GM18505 (cell line): Measurements from ENCODE around the gene ASB16.

Experiments
- ATAC-seq: cut with Tn5 transposase; IDR thresholded peaks from one replicate; pipeline ENCODE4 v1.9.1; 2021; ENCODE audit not compliant: unreplicated experiment
- POLR2A ChIP-seq: IDR thresholded peaks from 4 replicates; pipeline ENCODE4 v1.6.1; 2011; ENCODE audit warnings: borderline replicate concordance; ENCODE audit not compliant: insufficient read depth, insufficient read length; ENCODE audit errors: extremely low read depth

Gene ASB16

DNA sequence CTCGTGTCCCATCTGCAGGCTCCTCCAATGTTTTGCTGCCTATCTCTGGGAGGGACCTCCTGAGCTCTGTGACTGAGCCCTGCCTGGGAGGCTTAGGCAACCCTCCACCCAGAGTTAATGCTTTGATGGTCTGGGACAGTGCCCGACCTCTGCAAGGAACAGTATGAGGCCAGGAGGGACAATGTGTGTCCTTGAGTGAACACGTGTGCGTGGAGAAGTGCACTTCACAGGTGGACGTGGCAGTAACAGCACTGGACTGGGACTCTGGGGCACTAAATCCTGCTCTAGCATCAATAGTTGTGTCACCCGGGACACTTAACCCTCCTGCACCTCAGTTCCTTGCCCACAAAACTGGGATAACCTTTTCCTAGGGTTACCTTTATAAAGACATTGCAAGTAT, 44.4 kb downstream of the ASB16 start:
- no peak for TF ChIP-seq POLR2A
- ATAC-seq, result no peak

DNA sequence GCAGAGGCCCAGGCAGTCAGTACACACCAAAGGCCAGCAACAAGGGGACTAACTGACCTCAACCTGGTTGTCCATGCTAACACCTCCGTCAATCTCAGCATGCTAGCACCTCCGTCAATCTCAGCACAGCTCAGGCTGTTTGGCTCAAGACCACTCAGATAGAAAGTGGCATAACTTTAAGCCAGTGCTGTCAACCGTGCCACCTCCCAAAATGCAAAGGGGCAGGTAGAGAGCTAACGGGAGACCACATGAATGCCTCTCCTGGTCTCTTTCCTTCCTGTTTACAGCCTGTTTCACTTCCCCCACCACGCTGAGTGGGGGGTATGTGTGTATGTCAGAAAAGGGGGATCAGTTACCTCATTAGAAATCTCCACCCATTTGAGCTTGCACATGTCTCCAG, 45.7 kb downstream of the ASB16 start:
- ATAC-seq, result no peak
- no peak for TF ChIP-seq POLR2A

DNA sequence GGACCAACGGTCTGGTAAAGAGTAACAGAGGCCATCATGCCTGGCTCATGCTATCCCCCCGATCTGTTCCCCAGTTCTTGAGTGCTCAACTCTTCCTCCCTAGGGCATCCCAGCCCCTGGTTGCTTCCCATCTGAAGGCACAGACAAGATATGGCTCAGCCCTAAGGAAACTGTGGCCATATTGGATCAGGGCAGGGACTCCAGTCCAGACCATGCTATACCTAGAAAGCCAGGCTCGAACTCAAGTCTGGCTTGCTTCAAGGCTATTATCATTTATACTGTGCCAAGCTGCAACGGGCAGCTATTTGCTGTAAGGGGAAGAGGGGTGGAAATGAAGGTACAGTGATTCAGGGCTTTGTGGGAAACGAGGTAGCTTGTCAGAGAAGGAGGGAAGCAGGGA, 46.2 kb downstream of the ASB16 start:
- ATAC-seq, result no peak
- TF ChIP-seq POLR2A, result no peak

DNA sequence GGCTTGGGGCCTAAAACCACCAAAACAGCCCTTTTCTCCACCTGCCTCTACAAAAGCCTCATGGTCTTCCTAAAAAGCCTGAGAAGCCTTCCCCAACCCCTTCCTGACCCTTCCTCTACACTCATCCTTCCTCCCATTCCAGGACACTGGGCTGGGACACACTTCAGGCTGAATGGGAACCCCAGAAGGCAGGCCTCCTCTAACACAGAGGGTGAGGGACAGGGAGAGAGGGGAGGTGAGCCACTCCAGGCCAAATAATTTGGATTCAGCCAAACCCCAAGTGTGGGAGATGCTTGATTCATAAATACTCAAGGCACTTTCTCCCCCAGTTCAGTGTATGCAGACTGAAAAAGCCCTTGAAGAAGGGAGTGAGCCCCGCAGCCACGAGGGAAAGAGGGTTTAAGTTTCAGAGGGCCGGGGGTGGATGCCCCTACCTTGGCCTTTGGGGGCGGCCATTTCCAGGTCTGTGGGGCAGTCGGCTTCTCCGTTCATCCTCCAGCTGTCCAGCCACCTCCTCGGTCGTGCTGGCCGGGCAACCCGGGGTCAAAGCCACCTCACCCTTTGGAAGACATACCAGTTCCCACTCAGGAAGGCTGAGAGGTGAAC, 47.3 kb downstream of the ASB16 start:
- no peak for TF ChIP-seq POLR2A
- no peak for ATAC-seq

DNA sequence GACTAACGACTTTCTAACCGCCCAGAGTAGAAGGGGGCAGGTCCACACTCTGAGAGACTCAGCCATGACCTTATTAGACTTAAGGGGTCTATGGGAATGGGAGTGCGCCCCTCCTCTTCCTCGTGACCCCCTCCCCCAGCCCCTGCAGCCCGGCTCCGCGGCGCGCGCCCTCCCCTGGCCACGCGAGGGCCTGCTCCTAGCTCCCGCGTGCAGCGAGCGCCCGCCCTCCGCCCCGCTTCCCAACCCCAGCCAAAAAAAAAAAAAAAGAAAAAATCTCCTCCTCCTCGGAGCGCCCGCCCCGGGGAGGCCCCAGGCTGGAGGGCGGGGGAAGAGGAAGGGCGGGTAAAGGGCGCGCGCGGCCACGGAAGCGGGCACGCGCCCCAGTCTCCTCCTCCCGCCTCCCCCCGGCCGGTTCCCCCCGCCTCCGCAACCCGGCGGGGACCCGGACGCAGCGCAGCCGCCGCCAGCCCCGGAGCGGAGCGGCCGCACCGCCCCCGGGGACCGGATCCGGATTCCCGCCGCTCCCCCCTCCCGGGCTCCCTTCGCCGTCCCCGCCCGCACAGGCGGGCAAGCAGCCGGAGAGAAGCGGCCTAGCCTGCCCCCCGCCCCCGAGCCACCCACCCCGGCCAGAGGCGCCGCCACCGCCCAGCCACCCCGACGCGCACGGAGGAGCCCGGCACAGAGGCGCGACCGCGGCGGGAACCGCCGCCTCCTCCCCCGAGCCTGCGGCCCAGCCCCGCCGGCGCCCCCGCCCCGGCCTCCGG, 48.0 kb downstream of the ASB16 start:
- ATAC-seq, result peak; percentile 27
- TF ChIP-seq POLR2A, result peak; percentile 60

DNA sequence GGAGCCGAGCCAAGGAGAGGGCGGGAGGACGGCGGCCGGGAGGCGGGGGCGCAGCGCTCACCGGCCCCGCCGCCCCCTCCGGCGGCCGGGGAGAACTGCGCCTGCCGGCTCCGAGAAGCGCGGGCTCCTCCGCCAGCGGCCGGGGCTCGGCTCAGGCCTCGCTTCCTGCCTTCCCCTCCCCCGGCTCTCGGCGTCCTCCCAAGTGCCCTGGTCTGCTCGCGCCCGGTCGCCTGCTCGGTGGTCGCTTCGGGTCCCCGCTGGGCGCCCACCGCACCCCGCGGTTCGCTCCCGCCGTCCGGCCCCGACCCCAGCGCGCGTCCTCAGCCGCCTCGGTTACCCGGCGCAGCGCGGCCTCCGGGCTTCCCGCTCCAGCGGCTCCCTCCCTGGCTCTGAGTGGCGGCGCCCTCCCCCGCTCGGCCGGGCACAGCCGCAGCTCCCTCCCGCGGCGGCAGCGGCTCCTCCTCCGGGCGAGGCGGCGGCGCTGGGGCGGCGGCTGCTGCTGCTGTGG, 48.7 kb downstream of the ASB16 start:
- TF ChIP-seq POLR2A, result peak; percentile 75
- ATAC-seq, result peak; percentile 39

DNA sequence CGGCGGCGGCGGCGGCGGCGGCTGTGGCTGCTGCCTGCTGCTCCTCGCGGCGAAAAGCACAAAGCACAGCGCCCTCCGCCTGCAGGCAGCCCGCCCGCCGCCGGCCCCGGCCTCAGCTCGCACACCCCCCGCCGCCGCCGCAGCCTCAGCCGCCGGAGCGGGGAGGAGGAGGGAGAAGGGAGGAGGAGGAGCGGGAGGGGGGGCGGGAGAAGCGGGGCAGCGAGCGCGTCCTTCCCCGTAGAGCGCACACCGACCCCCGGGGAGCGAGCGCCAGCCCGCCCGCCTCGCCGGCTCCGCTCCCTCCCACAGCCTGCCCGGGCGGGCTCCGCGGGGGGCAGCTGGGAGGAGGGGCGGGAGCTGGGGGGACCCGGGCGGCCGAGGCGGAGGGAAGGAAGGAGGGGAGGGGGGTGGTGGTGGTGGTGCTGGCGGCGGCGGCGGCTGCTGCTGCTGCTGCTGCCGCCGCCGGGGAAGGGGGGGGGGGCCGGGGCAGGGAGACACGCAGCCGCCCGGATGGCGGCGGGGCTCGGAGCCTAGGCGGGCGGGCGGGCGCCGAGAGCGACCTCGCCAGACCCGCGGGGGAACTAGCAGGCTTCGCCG, 49.2 kb downstream of the ASB16 start, which contains the start of gene UBTF:
Gene UBTF, minus strand, starts transcription at position 60 of the 597 bp plus-strand sequence. CDS start 1,446 bp downstream, outside the sequence.
- peak; percentile 10 for ATAC-seq
- TF ChIP-seq POLR2A, result no peak

DNA sequence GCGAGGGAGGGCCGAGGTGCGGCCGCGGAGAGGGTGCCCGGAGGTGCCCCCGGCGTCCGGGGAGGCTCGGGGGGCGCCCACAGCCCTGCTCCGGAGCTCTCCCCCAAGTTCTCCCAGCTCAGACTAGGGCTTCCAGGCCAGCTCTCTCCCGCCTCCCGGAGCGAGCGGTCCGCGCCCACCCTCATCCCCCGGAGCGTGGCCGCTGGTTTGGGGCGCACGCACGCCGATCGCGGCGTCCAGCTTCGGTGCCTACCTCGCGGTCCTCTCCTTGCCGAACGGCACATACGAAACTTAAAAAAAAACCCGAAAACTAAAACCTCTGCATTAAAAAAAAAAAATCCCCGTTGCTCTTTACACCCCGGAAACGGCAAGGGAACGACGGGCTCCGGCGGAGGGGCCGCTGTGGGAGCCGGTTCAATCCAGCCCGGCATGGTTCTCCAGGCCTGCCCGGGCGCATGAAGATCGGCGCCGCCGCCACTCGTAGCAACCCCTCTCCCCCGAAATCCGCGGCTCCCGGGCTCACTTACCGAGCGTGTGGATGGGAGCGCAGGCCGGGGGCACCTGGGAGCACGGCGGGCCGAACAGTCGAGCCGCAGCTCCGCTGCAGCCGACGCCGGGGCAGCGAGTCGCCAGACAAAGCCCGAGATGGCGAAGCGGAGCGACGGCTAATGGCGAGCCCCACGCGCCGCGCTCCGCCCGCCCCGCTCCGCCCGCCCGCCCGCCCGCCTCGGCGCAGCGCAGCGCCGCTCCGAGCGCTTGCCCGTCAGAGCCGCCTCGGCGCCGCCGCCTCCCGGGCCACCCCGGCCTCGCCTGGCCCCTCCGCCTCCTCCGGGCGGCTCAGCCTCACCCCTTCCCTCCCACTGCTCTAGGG, 49.9 kb downstream of the ASB16 start:
- peak; percentile 3 for ATAC-seq
- no peak for TF ChIP-seq POLR2A

DNA sequence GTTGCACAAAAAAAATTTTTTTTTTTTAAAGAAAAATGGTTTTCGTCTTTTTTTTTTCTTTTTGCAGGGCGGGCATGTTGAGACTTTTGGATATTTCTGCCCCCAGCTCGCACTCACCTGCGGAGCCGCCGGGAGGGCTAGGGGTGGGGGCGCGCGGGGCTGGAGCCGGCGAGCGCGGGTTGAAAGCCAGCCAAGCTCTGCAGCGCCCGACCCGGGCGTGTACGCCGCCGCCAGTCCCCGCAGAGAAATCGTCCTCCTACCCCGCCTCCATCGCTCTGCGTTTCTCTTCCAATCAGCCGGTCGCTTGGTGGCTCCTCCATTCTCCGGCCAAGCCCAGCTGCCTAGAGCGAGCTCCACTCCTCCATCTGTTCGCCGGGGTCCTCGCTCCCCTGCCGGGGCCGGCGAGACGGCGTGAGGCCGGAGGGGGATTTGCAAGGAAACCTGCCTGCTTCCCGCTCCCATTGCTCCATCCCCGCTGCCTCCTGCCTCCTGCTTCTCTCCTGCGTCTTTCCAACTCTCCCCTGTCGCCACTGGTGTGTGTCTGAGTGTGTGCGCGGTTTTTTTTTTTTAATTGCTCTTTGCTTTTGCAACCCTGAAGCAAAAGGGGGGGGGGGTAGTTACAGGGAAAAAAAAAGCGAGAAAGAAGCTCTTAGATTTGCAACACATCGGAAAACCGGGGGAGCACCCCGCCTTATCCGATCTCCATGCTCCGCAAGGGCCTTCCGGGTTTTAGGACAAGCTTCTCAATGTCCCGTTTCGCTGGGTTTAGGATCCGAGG, 50.8 kb downstream of the ASB16 start:
- ATAC-seq, result no peak
- TF ChIP-seq POLR2A, result peak; percentile 73

DNA sequence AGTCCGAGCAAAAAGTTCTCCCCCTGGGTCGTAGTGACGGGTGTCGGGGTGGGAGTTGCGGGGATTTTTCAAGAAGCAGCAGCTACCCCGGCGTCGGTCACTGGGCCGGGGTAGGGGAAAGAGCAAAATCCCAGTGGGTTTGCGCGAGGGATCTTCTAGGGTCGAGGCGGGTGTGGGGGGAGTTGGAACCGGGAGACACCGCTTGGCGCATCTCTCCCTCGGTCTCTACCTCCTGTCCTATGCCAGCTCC, 51.3 kb downstream of the ASB16 start:
- no peak for TF ChIP-seq POLR2A
- no peak for ATAC-seq

DNA sequence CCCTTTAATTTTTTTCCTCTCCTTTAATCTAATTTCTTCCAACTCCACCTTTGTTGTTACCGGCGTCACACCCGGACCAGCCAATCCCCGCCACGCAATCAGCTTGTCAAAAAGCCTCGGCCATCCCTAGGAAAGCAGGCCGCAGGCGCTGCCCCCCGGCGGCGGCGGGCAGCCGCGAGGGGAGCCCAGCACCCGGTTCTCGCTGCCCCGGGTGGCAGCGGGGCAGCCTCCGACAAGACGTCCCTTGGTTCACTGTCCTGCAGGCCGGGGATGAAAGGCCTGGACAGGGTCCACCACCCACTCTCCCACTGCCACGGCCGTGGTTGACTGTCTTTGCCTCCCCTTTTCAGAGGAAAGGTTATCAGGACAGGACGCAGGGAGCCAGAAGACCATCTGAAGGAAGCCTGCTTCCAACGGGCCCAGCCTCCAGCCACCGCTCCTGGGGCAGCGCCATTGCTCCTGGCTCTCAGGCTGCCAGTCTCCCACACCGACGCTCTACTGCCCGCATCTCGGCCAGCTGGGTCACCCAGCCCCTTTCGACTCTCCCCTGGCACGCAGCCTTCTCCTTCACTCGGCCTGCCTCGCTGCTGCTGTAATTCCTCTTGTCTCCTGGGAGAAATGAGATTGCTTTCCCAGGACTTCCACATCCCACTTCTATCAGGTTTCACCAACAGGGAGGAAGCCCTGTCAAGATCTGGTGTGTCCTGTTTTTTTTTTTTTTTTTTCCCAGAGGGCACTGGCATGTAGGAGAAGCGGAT, 51.8 kb downstream of the ASB16 start:
- peak; percentile 61 for TF ChIP-seq POLR2A
- no peak for ATAC-seq

DNA sequence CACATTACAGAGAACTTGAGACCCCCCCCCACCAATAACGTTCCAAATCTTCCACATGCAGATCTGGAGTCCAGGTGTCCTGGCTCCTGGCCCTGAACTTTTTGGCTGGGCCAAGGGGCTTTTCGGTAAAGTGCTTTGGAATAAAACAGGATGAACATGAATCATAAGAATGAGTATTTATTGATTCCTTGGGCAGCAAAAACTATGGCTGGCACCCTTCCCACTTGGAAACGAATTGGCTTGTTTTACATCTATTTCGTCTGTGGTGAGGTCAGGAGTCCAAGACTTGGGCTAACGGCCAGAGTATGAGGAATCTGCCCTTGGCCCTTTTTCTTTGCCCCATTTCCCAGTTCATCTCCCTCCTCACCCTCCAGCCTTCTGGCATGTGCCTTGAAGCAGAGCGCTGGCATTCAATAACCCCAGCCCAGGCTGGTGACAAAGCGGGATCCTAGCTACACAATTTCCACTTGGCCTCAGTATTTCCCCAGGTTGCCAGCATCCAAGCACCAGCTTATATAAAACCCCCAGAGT, 53.1 kb downstream of the ASB16 start:
- TF ChIP-seq POLR2A, result no peak
- no peak for ATAC-seq
